ENCODE data around the gene BCAS4. TPM values are rescaled to one million over a fixed set of nuclear protein-coding genes. Genes with fewer than 3 reads are reported as not detected.

BCAS4 gene
- total RNA-seq, 1 donor from 2014 or later, result 3.9 TPM

- DNase-seq (peak; percentile 9), ATAC-seq (no peak)
- Histone ChIP-seq H3K27me3 (ENCODE audit: low read depth) (no peaks in the 10 kb centered on the region), H3K27ac (no peak overlapping the region), H3K9me3 (no peaks in the 10 kb centered on the region), H3K4me3 (no peak overlapping the region), H3K4me1 (no peaks in the 10 kb centered on the region), H3K36me3 (no peaks in the 10 kb centered on the region)
- TF ChIP-seq CTCF (IDR thresholded peaks at IDR 0.05), result no peak
- intact Hi-C loops (cut with DNase I), result no loop called here
Observed at GRCh38 chr20:50868509-50869495, 73.9 kb downstream of the BCAS4 start.

GRCh38 chr20:50870561-50871161, 75.8 kb downstream of the BCAS4 start:
- ATAC-seq (no peak), DNase-seq (no peak)
- Histone ChIP-seq H3K9me3 (no peaks in the 10 kb centered on the region), H3K27ac (no peak overlapping the region), H3K27me3 (ENCODE audit: low read depth) (no peaks in the 10 kb centered on the region), H3K4me1 (no peaks in the 10 kb centered on the region), H3K4me3 (no peak overlapping the region), H3K36me3 (no peaks in the 10 kb centered on the region)
- no peak for TF ChIP-seq CTCF (IDR thresholded peaks at IDR 0.05)
- intact Hi-C loops (cut with DNase I), result no loop called here

GRCh38 chr20:50872560-50873425, 77.9 kb downstream of the BCAS4 start:
- no peaks in the 10 kb centered on the region for H3K36me3 ChIP-seq
- H3K4me3 ChIP-seq, result no peak overlapping the region
- DNase-seq (no peak), ATAC-seq (no peak)
- no peak for TF ChIP-seq CTCF (IDR thresholded peaks at IDR 0.05)
- no peaks in the 10 kb centered on the region for H3K27me3 ChIP-seq (ENCODE audit: low read depth)
- intact Hi-C loops (cut with DNase I), result no loop called here
- H3K4me1 ChIP-seq, result no peaks in the 10 kb centered on the region
- no peaks in the 10 kb centered on the region for H3K9me3 ChIP-seq
- H3K27ac ChIP-seq, result no peak overlapping the region

- Histone ChIP-seq H3K4me3 (no peak overlapping the region), H3K4me1 (no peaks in the 10 kb centered on the region), H3K27ac (no peak overlapping the region), H3K36me3 (no peaks in the 10 kb centered on the region), H3K9me3 (no peaks in the 10 kb centered on the region), H3K27me3 (ENCODE audit: low read depth) (no peaks in the 10 kb centered on the region)
- intact Hi-C loops (cut with DNase I), result no loop called here
- TF ChIP-seq CTCF (IDR thresholded peaks at IDR 0.05), result no peak
- DNase-seq (no peak), ATAC-seq (no peak)
Observed at GRCh38 chr20:50873585-50873984, 78.7 kb downstream of the BCAS4 start.

GRCh38 chr20:50874111-50874757, 79.4 kb downstream of the BCAS4 start:
- DNase-seq, result no peak
- peak in 1 of 2 donors; percentile 18 for ATAC-seq
- H3K27me3 ChIP-seq (ENCODE audit: low read depth), result no peaks in the 10 kb centered on the region
- intact Hi-C loops (cut with DNase I), result no loop called here
- H3K4me1 ChIP-seq, result no peaks in the 10 kb centered on the region
- no peaks in the 10 kb centered on the region for H3K36me3 ChIP-seq
- H3K27ac ChIP-seq, result no peak overlapping the region
- H3K4me3 ChIP-seq, result no peak overlapping the region
- H3K9me3 ChIP-seq, result no peaks in the 10 kb centered on the region
- TF ChIP-seq CTCF (IDR thresholded peaks at IDR 0.05), result no peak

All from lower lobe of right lung (tissue), 2 donors.